Gastroesophageal sphincter (tissue), 3 donors: Measurements from ENCODE around the gene MCUR1.

ENCODE experiments used
- EP300 ChIP-seq: sonication (generic); formaldehyde crosslinking; IDR thresholded peaks from one replicate; pipeline ENCODE4 v1.6.1; 2017; ENCODE audit warnings: antibody characterized with exemption, mild to moderate bottlenecking
- POLR2A ChIP-seq, 2 donors: fragments of 450-650 bp; IDR thresholded peaks; one replicate each; pipeline ENCODE4 v1.6.1; 2017; ENCODE audit warnings: antibody characterized with exemption in 2 of 2, mild to moderate bottlenecking in 2 of 2, moderate library complexity in 1 of 2
- TF ChIP-seq, protein P1 (sequence below), 4 experiments: fragments of 200-600 bp in 2 of 4; fragments of 450-650 bp in 2 of 4; sonication (generic) in 1 of 4; IDR thresholded peaks; one replicate each; pipeline ENCODE4 v1.5.1; 2017 to 2019; ENCODE audit warnings: antibody characterized with exemption in 4 of 4, mild to moderate bottlenecking in 2 of 4, moderate library complexity in 2 of 4

DNA sequence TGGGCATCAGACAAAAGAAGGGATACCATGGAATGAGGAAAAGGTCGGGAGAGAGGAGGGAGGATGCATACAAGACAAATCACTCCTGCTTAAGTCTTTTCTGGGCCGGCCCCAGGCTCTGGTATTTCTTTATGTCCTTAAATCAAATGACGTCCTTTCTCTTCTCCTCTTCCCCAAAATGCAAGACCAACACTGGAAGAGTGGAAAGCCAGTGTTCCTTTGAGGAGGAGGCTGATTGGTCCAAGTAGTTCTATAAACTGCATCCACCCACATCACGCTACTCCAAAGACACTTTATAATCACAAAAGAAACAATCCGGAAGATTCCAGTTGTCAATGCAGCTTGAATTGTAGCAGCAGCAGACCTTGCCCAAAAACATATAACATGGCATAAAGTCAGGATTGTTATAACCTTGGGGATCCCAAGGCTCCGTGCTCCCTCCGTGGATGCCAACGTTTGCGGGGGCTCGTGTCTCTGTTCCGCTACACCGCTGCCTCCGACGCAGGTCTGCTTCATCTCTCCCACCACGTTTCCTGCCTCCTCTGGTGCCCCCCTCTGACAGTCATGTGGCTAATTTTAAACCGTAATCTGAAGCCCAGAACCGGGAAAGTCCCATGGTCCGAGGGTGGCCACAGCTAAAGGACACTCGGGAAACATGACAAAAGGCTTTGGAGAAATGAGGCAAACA, 47.1 kb downstream of the MCUR1 start:
- TF ChIP-seq EP300 (no peak), POLR2A (IDR thresholded peaks at IDR 0.05) (no peak)
- TF ChIP-seq, protein P1, sequence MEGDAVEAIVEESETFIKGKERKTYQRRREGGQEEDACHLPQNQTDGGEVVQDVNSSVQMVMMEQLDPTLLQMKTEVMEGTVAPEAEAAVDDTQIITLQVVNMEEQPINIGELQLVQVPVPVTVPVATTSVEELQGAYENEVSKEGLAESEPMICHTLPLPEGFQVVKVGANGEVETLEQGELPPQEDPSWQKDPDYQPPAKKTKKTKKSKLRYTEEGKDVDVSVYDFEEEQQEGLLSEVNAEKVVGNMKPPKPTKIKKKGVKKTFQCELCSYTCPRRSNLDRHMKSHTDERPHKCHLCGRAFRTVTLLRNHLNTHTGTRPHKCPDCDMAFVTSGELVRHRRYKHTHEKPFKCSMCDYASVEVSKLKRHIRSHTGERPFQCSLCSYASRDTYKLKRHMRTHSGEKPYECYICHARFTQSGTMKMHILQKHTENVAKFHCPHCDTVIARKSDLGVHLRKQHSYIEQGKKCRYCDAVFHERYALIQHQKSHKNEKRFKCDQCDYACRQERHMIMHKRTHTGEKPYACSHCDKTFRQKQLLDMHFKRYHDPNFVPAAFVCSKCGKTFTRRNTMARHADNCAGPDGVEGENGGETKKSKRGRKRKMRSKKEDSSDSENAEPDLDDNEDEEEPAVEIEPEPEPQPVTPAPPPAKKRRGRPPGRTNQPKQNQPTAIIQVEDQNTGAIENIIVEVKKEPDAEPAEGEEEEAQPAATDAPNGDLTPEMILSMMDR (IDR thresholded peaks at IDR 0.05), result peak in 1 of 4 experiments; percentile 53
